ENCODE data around the gene CAB39.
"Not testable (repeated sequence)": the region's sequence is repeated elsewhere in the genome, so short reads cannot be mapped to it uniquely, and the experiment has no call there.

- TF ChIP-seq POLR2A (IDR thresholded peaks at IDR 0.05; ENCODE audit: low read length); GATA1 (IDR thresholded peaks at IDR 0.05; ENCODE audit: low read depth, low read length): not testable (repeated sequence)
Observed at GRCh38 chr2:230702457-230702856, 10.2 kb upstream of the CAB39 start.
